Stimulated activated CD8-positive, alpha-beta memory T cell treated with anti-CD3 and anti-CD28 coated beads, Interleukin-12 subunit alpha, Interleukin-12 subunit beta, amount 100 ng/mL, for 24 hours (primary cell): Measurements from ENCODE around the gene RAB4A.

Source experiments
- DNase-seq: peaks from one replicate; pipeline ENCODE4 v3.0.0-alpha.2; 2020; ENCODE audit errors: extremely low read depth

Gene RAB4A

DNA sequence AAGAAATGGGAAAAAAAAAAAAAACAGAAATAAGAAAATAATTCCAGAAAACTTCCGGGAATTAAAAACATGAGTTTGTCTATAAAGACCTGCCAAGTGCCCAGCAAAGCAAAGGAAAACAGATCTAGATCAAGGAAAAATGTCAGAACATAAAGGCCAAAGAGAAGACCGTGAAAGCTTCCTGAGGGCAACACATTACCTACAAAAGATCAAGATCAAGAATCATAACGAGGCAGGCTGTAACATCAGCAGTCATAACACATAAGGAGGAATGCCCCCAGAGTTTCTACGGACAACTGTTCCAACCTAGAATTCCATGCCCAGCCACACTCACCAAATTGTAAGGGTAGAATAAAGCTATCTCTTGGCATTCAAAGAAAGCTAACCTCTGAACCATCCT lies 68.2 kb downstream of the RAB4A start:
- DNase-seq: no peak

DNA sequence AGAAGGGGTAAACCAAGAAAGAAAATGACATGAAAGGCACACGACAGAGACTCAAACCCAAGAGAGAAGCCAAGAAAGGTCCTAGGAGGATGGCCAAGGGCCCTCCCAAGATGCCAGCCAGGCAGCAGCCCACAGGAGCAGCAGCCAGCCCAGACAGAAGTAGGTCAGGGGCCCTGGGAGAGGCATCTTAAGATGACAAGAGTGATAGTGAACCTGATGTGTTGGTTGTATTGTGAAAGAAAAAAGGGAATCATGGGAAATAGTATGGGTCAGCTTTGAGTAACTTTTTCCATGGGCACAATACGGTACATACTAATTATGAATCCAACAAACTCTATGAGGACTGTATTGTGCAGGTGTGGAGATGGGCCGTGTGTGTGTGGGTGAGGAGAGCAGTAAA lies 68.6 kb downstream of the RAB4A start:
- no peak for DNase-seq

GRCh38 chr1:229340496-229340895 lies 69.6 kb downstream of the RAB4A start:
- DNase-seq: no peak

DNA sequence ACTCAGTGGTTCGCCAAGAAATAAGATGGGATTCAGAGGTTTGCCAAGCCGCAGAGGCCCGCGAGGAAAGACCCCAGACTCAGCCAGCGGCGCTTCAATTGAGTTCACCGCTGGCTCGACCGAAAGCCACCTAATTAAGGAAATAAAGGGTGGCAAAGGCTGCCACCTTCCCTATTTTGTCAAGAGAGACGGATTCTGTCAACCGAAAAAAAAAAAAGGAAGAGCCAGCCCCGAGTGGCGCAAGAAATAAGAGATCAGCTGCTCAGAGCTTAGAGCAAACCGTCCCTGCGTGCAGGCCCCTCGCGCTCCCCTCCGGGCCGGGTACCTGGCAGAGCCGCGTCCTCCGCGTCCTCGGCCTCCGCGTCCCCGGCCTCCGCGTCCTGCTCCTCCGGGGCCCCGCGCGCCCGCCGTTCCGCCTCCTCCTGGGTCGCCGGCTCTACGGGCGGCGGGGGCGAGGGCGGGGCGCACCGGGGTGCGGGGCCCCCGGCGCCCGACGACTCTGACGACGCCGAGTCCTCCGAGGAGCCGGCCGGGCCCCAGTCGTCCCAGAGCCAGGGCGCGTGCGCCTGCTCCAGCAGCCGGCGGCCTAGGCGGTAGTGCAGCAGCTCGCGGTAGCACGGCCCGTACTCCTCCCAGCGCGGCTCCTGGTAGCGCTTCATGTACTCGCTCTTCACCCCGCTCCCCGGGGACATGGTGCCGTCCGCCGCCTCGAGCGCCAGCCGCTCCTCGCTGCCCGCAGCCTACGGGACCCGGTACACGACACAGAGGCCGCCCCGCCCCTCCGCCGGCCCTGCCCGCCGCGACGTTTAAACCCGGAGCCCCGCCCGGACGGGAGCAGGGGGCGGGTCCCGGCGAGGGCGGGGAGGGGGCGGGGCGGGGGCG lies 71.1 kb downstream of the RAB4A start:
- DNase-seq: peak; percentile 44

DNA sequence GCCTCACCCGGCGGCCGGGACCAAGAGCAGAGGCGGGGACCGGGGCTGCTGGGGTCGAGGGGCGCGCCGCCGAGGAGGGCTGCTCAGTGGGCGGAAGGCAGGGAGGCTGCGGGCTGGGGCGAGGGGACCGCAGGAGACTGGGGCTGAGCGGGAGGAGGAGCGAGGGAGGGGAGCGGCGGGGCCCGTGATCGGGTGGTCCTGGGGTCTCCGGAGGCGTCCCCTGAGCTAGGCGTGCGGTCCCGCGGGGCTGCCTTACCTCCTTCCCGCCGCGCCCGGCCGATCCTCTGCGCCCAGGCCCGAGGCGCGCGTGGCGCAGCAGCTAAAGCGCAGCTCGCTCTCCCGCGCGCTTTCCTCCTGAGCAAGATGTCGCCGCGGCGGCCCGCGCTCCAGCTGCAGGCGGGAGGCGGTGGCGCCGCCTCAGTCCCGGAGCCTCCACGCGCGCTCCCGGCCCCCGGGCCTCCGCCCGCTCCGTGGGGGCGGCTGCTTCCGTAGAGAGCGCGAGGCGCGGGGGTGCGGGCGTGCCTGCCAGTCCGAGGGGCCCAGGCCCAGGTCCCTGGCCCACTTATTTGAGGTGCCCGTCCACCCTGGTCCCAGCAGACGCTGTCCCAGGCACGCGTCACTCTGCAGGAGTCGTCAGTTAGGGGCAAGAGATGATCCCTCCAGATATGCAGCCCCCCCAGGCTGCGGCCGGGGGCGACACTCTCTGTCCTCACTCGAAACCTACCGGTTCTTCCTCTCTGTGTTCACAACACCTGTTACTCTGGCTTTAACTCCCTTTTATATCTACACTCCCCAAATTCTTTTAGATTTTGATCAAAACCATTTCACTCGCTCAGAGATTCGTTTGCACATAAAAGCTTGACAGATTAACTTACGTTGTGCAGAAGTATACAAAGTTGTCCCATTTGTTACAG lies 72.0 kb downstream of the RAB4A start, which contains the start of gene CCSAP:
Gene CCSAP, minus strand, starts transcription at position 392 of the 914 bp plus-strand sequence. CDS start 582 bp downstream, outside the sequence.
- peak; percentile 12 for DNase-seq

DNA sequence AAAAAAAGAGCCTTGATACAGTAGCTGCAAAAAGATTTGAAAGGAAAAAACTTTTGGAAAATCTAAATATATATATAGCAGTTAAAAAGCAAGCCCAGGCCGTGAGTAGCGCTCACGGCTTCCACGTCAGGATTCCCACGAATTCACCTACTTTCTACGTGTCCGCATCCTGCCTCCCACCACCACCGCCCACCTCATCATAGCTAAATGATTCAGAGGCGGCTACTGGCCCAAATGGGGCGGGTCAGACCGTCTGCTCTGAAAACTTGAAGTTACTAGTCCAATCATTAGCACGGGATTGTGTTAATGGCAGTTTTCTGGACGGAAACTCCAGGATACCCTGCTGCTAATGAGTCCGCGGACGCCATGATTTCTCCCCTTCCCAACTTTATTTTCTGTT lies 73.2 kb downstream of the RAB4A start:
- no peak for DNase-seq

- DNase-seq: no peak
Observed at GRCh38 chr1:229344937-229345684, 74.2 kb downstream of the RAB4A start.

DNA sequence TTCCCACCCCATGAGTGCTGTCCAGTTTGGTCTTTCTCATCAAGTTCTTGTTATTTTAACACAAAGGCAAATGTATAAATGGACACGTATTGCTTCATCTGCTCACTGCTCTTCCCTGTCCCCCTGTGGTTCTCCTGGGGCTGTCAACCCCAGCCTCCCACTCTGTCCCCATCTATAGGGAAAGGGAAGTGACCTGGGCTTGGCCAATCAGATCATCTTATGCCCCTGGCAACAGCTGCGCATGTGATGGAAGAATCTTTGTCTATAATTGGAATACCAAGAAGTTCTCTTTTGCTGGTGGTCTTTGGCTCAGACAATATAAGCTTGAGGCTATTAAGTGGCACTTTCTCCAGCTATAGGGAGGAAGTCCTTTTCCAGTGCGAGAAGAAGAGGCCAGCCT lies 76.6 kb downstream of the RAB4A start:
- DNase-seq: no peak

- DNase-seq: no peak
Observed at GRCh38 chr1:229349463-229350385, 78.8 kb downstream of the RAB4A start.

DNA sequence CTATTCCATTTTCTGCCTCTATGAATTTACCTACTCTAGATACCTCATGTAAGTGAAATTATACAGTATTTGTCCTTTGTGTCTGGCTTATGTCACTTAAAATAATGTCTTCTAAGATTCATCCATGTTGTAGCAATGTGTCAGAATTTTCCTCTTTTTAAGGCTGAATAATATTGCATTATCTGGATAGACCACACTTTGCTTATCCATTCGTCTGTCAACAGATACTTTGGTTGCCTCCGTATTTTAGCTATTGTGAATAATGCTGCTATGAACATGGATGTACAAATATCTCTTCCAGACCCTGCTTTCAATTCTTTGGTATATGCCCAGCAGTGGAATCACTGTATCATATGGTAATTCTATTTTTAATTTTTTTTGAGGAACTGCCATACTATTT lies 82.1 kb downstream of the RAB4A start:
- DNase-seq: no peak

- no peak for DNase-seq
Observed at GRCh38 chr1:229354226-229354625, 83.3 kb downstream of the RAB4A start.
